CD4-positive, alpha-beta T cell treated with Interferon gamma for 1 hour (primary cell): ENCODE results near the gene TBCD.

Source experiments
- DNase-seq: peaks from one replicate; pipeline ENCODE4 v3.0.0-alpha.2; 2020

The TBCD gene

GRCh38 chr17:82909322-82909904 is 157.5 kb downstream of the TBCD start:
- DNase-seq: peak; percentile 71

GRCh38 chr17:82910041-82910481 is 158.2 kb downstream of the TBCD start:
- DNase-seq: no peak

- DNase-seq: no peak
Measured at GRCh38 chr17:82910770-82911169, 158.9 kb downstream of the TBCD start.

GRCh38 chr17:82911822-82912221 is 160.0 kb downstream of the TBCD start:
- no peak for DNase-seq

GRCh38 chr17:82912484-82913089 is 160.7 kb downstream of the TBCD start:
- DNase-seq: no peak

GRCh38 chr17:82913304-82914043 is 161.6 kb downstream of the TBCD start:
- DNase-seq: no peak

- no peak for DNase-seq
Measured at GRCh38 chr17:82914375-82914774, 162.5 kb downstream of the TBCD start.

- no peak for DNase-seq
Measured at GRCh38 chr17:82915010-82915756, 163.3 kb downstream of the TBCD start.

GRCh38 chr17:82915757-82916027 is 163.8 kb downstream of the TBCD start:
- DNase-seq: no peak

- DNase-seq: peak; percentile 15
Measured at GRCh38 chr17:82917699-82918345, 166.0 kb downstream of the TBCD start.

- no peak for DNase-seq
Measured at GRCh38 chr17:82918508-82918907, 166.6 kb downstream of the TBCD start.

- DNase-seq: no peak
Measured at GRCh38 chr17:82920150-82920549, 168.3 kb downstream of the TBCD start.

- no peak for DNase-seq
Measured at GRCh38 chr17:82920715-82921114, 168.8 kb downstream of the TBCD start.

GRCh38 chr17:82921426-82921825 is 169.6 kb downstream of the TBCD start:
- no peak for DNase-seq

- no peak for DNase-seq
Measured at GRCh38 chr17:82922646-82923045, 170.8 kb downstream of the TBCD start.

GRCh38 chr17:82923366-82924113 is 171.7 kb downstream of the TBCD start:
- DNase-seq: no peak

- DNase-seq: no peak
Measured at GRCh38 chr17:82924214-82924613, 172.3 kb downstream of the TBCD start.

GRCh38 chr17:82924812-82925211 is 172.9 kb downstream of the TBCD start:
- no peak for DNase-seq

- no peak for DNase-seq
Measured at GRCh38 chr17:82925336-82925735, 173.5 kb downstream of the TBCD start.

GRCh38 chr17:82926081-82926480 is 174.2 kb downstream of the TBCD start:
- no peak for DNase-seq

- no peak for DNase-seq
Measured at GRCh38 chr17:82926716-82927115, 174.9 kb downstream of the TBCD start.

GRCh38 chr17:82927311-82927660 is 175.4 kb downstream of the TBCD start:
- DNase-seq: no peak
